HG03060 (cell line): ENCODE data around the gene PRELID2.
"Not testable (repeated sequence)": the region's sequence is repeated elsewhere in the genome, so short reads cannot be mapped to it uniquely, and the experiment has no call there.

Experiments
- ATAC-seq: cut with Tn5 transposase; IDR thresholded peaks from one replicate; pipeline ENCODE4 v1.9.1; 2021; ENCODE audit warnings: low read depth, moderate number of reproducible peaks; ENCODE audit not compliant: unreplicated experiment

PRELID2 gene

GRCh38 chr5:145798503-145798902 is 36.6 kb downstream of the PRELID2 start:
- not testable (repeated sequence) for ATAC-seq

DNA sequence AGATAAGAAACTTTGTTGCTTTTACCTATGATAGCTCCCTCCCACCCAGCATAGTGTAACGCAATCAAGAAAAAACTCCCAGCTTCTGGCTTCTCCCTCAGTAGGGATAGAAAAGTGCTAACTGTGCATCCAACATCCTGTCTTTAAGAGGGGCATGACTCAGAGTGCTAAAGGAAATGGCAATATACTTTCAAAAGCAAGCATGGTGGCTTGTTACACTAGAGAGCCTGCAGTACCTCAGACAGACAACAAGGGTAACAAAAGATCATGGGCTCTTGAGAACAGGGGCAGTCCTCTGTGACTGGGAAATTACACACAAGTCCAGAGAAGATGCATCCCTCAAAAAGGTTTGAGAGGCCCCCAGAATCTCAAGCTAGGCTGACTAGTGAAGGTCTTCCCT is 37.8 kb downstream of the PRELID2 start:
- ATAC-seq = no peak

- no peak for ATAC-seq
Observed at GRCh38 chr5:145796318-145796717, 38.8 kb downstream of the PRELID2 start.

DNA sequence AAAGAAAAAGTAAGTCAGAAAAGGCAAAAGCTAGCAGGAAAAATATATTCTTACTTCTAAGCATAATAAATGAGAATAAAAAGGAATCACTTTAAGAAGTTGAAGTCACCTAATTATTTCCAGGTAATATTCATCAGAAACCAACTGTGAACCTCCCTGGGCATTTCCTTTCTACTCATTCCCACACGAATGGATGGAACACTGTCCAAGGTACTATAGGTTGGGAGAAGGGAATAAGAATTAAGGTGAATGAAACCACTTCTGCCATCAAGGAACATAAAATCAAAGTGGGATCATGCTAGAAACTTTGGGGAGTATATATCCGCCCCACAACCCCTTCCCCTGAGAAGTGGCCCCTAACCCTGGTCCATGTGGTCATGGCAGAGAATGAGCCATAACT is 41.6 kb downstream of the PRELID2 start:
- no peak for ATAC-seq

DNA sequence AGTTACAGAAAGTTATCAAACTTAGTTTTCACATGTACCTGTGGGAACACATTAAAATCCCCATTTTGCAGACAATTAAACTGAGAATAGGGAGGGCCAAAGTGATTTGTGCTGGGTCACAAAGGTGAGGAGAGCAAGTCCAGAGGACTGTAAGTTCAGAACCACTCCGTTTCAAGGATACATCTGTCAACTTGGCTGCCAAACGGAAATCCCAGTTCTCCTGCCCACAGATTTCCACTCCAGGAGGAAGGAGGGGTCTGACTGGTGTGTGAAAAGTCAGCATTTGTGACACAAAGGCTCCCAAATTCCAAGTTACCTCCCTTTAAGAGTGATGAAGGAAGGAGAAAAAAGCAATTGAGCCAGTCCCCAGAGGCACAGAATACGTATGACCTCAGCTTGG is 42.3 kb downstream of the PRELID2 start:
- no peak for ATAC-seq

DNA sequence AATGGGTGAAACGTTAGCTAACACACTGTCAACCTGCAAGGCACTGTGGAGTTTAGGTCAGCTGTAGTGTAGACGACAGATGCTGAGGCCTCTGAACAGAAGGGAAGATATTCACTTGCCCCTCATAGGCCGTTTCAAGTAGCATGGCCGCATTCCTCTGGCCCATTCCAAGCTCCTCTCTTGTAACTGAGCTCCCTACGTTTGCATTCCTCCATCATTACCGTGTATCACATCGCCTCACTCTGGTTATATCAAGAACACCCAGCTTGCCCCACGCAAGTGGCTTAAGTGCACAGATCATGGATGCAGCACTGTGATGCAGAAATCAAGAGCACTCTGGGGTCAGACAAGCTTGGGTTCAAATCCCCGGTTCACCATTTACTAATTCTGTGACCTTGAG is 43.3 kb downstream of the PRELID2 start:
- no peak for ATAC-seq

- ATAC-seq = no peak
Observed at GRCh38 chr5:145787996-145788395, 47.1 kb downstream of the PRELID2 start.

GRCh38 chr5:145787507-145787906 is 47.6 kb downstream of the PRELID2 start:
- ATAC-seq = no peak

DNA sequence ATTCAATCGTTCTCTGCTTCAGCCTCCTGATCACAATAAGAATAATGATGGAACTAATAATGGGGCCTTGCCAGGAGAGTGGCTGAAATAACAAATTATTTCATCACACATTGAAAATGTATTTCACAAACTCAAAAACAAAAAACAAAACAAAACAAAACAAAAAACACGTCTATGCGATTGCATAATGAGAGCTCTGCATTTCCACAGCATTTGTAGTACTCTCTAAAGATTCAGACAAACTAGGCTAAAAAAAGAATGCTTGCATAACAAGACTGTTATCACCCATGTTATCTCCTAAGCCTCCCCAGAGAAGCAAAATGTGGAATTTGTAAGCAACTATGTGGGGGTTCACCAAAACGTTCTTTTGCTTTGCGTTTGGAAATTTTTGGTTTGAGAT is 48.1 kb downstream of the PRELID2 start:
- ATAC-seq = no peak

DNA sequence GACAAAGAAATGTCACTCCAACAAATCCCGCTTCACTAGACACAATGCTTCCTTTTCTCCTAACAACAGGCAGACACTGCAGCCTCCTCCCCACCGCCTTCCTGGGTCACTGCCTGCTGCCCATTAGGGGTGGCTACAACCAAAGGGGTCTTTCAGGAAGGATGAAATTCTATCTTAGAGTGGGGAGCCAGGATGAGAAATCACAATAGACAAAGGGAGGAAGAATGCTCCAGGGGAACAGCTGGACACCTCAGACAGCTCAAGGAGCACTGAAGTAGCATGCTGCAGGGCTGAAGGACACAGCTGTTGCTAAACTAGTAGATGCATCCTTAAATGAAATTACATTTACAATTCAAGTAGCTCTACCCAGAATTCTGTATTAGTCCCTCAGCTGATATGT is 54.2 kb downstream of the PRELID2 start:
- ATAC-seq = no peak

GRCh38 chr5:145778144-145778900 is 56.8 kb downstream of the PRELID2 start:
- no peak for ATAC-seq

DNA sequence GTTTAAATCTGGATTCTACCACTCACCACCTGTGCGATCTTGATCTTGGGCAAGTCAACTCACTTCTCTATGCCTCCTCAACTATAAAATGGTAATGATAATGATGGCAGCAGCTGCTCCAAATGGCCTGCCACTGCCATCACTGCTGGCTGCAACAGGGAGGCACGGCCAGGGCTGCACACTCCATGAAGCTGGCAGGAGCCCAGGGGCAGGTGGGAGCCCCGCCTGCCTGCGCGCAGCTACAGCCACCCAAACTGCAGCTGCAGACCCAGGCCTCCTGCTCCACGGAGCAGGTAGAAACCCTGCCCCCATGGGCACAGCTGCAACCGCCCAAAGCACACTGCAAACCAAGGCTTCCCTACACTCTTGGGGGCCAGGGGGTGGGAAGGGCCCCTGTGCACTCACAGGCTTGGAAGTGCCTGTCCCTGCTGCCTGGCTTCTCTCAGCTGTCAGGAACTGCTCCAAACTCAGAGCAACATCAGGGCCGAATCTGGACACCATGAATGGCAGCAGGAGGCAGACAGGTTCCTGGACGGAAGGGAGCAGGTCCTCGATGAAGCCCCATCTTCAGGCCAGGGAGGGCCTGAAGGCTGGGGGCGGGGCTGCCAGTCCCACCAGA is 57.6 kb downstream of the PRELID2 start:
- no peak for ATAC-seq

DNA sequence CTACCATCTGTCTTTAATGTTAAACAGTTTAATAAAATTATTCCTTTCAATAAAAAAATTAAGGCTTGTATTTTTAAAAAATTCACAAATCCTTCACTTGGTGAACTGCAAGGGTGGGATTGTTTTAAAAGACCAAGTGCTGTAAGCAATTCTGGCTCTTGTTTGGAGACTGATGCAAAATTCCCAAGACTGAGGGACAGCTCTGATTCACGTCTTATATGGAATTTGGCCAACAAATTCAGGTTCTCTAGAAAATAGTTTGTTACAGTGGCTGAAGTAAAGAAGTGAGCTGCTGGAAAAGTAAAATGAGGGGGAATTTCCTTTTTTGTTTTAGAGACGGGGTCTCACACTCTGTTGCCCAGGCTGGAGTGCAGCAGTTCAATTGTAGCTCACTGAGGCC is 58.3 kb downstream of the PRELID2 start:
- ATAC-seq = no peak

DNA sequence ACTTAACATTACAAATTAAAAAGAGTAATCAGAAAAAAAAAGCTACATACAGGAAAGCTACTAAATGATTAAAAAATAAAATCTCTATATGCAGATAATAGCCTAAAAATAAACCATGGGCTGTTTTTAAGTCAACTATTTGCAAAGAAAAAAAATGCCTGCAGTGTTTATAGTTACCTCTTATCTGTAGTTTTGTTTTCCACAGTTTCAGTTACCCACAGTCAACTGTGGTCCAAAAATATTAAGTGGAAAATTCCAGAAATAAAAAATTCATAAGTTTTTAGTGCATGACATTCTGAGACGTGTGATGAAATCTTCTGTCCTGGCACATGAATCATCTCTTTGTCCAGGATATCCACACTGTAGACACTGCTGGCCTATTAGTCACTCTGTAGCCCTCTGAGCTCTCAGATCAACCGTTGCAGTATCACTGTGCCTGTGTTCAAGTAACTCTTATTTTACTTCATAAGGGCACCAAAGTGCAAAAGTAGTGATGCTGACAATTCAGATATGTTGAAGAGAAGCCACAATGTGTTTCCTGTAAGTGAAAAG is 59.2 kb downstream of the PRELID2 start:
- ATAC-seq = no peak

DNA sequence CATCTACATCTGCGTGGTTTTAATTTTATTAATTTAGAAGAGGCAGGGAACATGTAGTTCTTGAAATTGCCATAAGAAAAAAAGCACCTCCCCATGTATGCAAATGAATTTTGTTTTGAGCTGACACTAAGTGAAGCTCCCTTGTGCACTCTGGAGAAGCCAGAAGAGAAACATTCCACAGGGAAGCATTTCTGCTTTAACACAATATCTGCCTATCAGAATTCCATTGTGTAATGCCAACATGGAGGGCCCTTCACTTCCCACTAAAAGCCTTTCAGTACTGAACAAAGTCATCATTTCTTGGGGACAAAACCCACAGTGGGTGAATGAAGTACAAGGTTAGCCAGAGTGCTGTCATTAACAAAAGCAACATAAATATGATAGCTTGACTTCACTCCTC is 59.7 kb downstream of the PRELID2 start:
- no peak for ATAC-seq

DNA sequence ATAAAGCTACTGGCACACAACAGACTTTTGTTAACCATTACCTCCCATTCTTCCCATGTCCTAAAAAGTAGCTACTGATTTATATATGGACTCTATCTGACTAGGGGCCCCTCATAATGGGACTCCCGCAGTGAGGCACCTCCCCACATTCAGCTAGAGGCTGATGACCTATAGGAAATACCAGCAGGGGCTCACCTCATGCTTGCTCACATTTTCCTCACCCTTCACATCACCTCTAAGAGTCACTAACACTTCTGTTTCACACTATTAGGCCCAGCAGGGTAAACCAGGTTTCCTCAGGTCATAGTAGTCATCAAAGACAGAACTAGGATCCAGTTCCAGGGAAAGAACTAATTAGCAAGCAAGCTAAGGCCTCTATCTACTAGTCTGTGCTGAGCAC is 60.7 kb downstream of the PRELID2 start:
- no peak for ATAC-seq

DNA sequence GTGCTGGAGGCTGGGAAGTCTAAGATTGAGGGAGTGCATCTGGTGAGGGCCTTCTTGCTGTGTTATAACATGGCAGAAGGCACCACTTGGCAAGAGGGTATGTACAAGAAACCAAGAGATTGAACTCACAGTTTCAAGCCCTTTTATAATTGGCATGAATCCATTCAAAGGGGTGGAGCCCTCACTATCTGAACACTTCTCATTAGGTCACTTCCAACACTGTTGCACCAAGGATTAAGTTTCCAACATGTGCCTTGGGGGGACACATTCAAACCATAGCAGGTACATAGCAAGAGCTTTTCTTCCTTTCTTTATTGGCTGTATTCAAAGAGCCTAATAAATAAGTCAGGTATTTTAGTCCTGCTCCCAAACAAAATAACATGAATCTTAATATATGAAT is 62.7 kb downstream of the PRELID2 start:
- ATAC-seq = no peak

DNA sequence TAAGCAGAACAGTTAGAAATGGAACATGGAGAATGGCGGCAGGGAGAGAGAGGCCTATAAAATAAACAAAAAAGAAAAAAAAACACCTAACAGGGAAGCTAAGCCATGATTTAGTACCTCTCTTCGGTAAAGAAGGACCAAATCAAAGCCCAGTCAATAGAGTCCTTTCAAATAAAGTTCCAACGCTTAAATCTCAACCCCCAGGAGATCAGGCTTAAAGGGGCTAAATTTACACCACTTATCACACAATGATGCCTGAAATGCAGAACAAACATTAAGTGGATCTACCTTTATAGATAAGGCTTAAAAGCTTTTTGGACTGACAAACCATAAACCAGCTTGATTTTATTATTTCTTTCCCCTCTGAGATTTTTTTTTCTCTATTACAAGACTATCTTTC is 66.3 kb downstream of the PRELID2 start:
- no peak for ATAC-seq

DNA sequence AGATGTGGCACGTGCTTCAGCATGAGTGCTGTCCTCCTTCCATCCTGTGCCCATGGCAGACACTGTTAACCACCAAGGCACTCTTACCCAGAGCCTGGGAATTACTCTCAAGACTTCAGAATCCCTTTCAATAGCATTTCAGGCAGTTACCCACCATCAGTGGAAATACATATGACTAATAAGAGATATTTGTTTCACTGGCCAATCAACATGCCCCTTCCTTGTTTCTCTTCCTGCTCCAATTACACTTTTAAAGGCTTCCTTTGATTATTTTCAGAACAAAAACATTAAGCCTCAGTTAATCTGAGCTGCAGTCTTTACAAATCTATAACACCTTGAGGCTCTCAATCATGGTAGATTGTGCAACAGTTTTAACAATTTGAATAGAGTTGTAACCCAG is 70.8 kb downstream of the PRELID2 start:
- ATAC-seq = no peak

- ATAC-seq = no peak
Observed at GRCh38 chr5:145762833-145763232, 72.3 kb downstream of the PRELID2 start.

GRCh38 chr5:145761254-145761653 is 73.9 kb downstream of the PRELID2 start:
- ATAC-seq = no peak

GRCh38 chr5:145760660-145761059 is 74.5 kb downstream of the PRELID2 start:
- ATAC-seq = no peak
